IMR-90 (cell line): ENCODE data around the gene ANO10. TPM values are rescaled to one million over a fixed set of nuclear protein-coding genes. Genes with fewer than 3 reads are reported as not detected.

Experiments
- ATAC-seq: fragments of 200-7000 bp; cut with Tn5 transposase; 2 replicates; pipeline ENCODE4 v1.9.1; 2020; ENCODE audit warnings: low read depth, mild to moderate bottlenecking, moderate library complexity
- BruUV-seq: library from RNA; stranded (reverse); fragments of 400-500 nt; replicated peaks from 2 replicates; lab custom pipeline; 2021; lab: Mats Ljungman, UMichigan
- CTCF ChIA-PET: fragments of 300-600 bp; formaldehyde crosslinking; extraction: SDS; loops from one replicate; lab custom pipeline; 2021; ENCODE audit warnings: antibody characterized with exemption; lab: Yijun Ruan, JAX
- POLR2A ChIA-PET: fragments of 300-600 bp; sonication (Branson Sonifier 250); formaldehyde crosslinking; loops from one replicate; lab custom pipeline; 2022; ENCODE audit warnings: antibody characterized with exemption; ENCODE audit not compliant: unreplicated experiment; lab: Charles Lee
- DNase-seq: peaks from one replicate; pipeline ENCODE4 v3.0.0; 2013
- H2AFZ ChIP-seq: replicated peaks from 2 replicates; pipeline ENCODE3; 2013; ENCODE audit warnings: low read length, mild to moderate bottlenecking; ENCODE audit not compliant: poor library complexity
- H2AK5ac ChIP-seq: 2 replicates; pipeline ENCODE4 v1.6.1; 2013; ENCODE audit warnings: low read depth, low read length, inconsistent platforms
- H2AK9ac ChIP-seq: replicated peaks from 2 replicates; pipeline ENCODE3; 2013; ENCODE audit warnings: mild to moderate bottlenecking, low read depth, low read length, moderate library complexity; ENCODE audit not compliant: poor library complexity
- H2BK120ac ChIP-seq: 2 replicates; pipeline ENCODE4 v1.6.1; 2013; ENCODE audit warnings: low read depth, low read length, inconsistent platforms
- H2BK15ac ChIP-seq: 3 replicates; pipeline ENCODE4 v1.6.1; 2013; ENCODE audit warnings: low read depth, low read length, inconsistent platforms
- H2BK20ac ChIP-seq: 2 replicates; pipeline ENCODE4 v1.6.1; 2013; ENCODE audit warnings: low read depth, mild to moderate bottlenecking, inconsistent platforms, low read length, moderate library complexity
- H2BK5ac ChIP-seq: 2 replicates; pipeline ENCODE4 v1.6.1; 2013; ENCODE audit warnings: mild to moderate bottlenecking, low read depth, low read length, inconsistent platforms; ENCODE audit not compliant: poor library complexity, severe bottlenecking
- H3K14ac ChIP-seq: replicated peaks from 2 replicates; pipeline ENCODE4 v1.6.1; 2013; ENCODE audit warnings: low read depth, low read length, inconsistent platforms
- H3K18ac ChIP-seq: 2 replicates; pipeline ENCODE4 v1.6.1; 2013; ENCODE audit warnings: low read depth, low read length, control low read depth
- H3K23ac ChIP-seq: 2 replicates; pipeline ENCODE4 v1.6.1; 2013; ENCODE audit warnings: low read depth, low read length, inconsistent platforms
- H3K27ac ChIP-seq: 2 replicates; pipeline ENCODE4 v1.5.1; 2013; ENCODE audit warnings: mild to moderate bottlenecking, control low read depth, low read length; ENCODE audit not compliant: insufficient read depth
- H3K27me3 ChIP-seq: 2 replicates; pipeline ENCODE4 v1.6.1; 2013; ENCODE audit warnings: low read length; ENCODE audit not compliant: control insufficient read depth, insufficient read depth
- H3K36me3 ChIP-seq: 2 replicates; pipeline ENCODE4 v1.6.1; 2013; ENCODE audit warnings: low read length, mixed read lengths; ENCODE audit not compliant: control insufficient read depth, insufficient read depth
- H3K4ac ChIP-seq: 2 replicates; pipeline ENCODE4 v1.6.1; 2013; ENCODE audit warnings: low read depth, low read length, inconsistent platforms
- H3K4me1 ChIP-seq: 2 replicates; pipeline ENCODE4 v1.6.1; 2013; ENCODE audit warnings: low read length, mixed read lengths; ENCODE audit not compliant: control insufficient read depth, insufficient read depth
- H3K4me2 ChIP-seq: 2 replicates; pipeline ENCODE4 v1.6.1; 2013; ENCODE audit warnings: low read depth, mild to moderate bottlenecking, control low read depth, low read length, moderate library complexity
- H3K4me3 ChIP-seq: 2 replicates; pipeline ENCODE4 v1.5.1; 2013; ENCODE audit warnings: low read depth, mild to moderate bottlenecking, control low read depth, low read length, moderate library complexity; ENCODE audit not compliant: insufficient read depth
- H3K56ac ChIP-seq: 2 replicates; pipeline ENCODE4 v1.6.1; 2013; ENCODE audit warnings: low read length, inconsistent platforms; ENCODE audit not compliant: insufficient read depth; ENCODE audit errors: extremely low read depth
- H3K79me1 ChIP-seq, 2 experiments: 2 replicates each; pipeline ENCODE4 v1.6.1; 2013; ENCODE audit warnings: low read length in 2 of 2, inconsistent platforms in 1 of 2, low read depth in 1 of 2
- H3K9ac ChIP-seq: 2 replicates; pipeline ENCODE4 v1.6.1; 2013; ENCODE audit warnings: low read depth, low read length, control low read depth
- H3K9me1 ChIP-seq: 2 replicates; pipeline ENCODE4 v1.6.1; 2013; ENCODE audit warnings: low read length, inconsistent platforms; ENCODE audit not compliant: insufficient read depth
- H3K9me3 ChIP-seq: 2 replicates; pipeline ENCODE4 v1.6.1; 2013; ENCODE audit warnings: low read length; ENCODE audit not compliant: control insufficient read depth, insufficient read depth
- H4K20me1 ChIP-seq: 2 replicates; pipeline ENCODE4 v1.6.1; 2013; ENCODE audit warnings: low read length, inconsistent platforms; ENCODE audit not compliant: insufficient read depth
- H4K5ac ChIP-seq: 2 replicates; pipeline ENCODE4 v1.6.1; 2013; ENCODE audit warnings: mild to moderate bottlenecking, low read depth, low read length, control low read depth
- H4K8ac ChIP-seq, 2 experiments: 2 replicates each; pipeline ENCODE4 v1.6.1; 2013; ENCODE audit warnings: low read depth in 2 of 2, low read length in 2 of 2, control low read depth in 1 of 2, inconsistent platforms in 1 of 2
- H4K91ac ChIP-seq: 2 replicates; pipeline ENCODE4 v1.6.1; 2013; ENCODE audit warnings: low read depth, low read length, inconsistent platforms; ENCODE audit not compliant: insufficient read depth
- BHLHE40 ChIP-seq: fragments of 150-350 bp; IDR thresholded peaks from 2 replicates; pipeline ENCODE4 v1.6.1; 2016; ENCODE audit warnings: mild to moderate bottlenecking, low read depth, low read length
- CEBPB ChIP-seq: IDR thresholded peaks from 2 replicates; pipeline ENCODE4 v1.6.1; 2012; ENCODE audit warnings: low read depth, low read length, improper control_type of control experiment
- CHD1 ChIP-seq: IDR thresholded peaks from 2 replicates; pipeline ENCODE4 v1.6.1; 2012; ENCODE audit warnings: low read depth, low read length, improper control_type of control experiment
- ELK1 ChIP-seq: fragments of 150-350 bp; IDR thresholded peaks from 2 replicates; pipeline ENCODE4 v1.6.1; 2016; ENCODE audit warnings: low read depth, mild to moderate bottlenecking, low read length, moderate library complexity, borderline replicate concordance
- FOS ChIP-seq: fragments of 150-350 bp; IDR thresholded peaks from 2 replicates; pipeline ENCODE4 v1.6.1; 2016; ENCODE audit warnings: low read depth, low read length
- MAFK ChIP-seq: IDR thresholded peaks from 2 replicates; pipeline ENCODE4 v1.6.1; 2012; ENCODE audit warnings: low read depth, low read length, improper control_type of control experiment
- MAZ ChIP-seq: IDR thresholded peaks from 2 replicates; pipeline ENCODE4 v1.6.1; 2012; ENCODE audit warnings: low read depth, mild to moderate bottlenecking, low read length, improper control_type of control experiment, moderate library complexity, borderline replicate concordance
- MXI1 ChIP-seq: IDR thresholded peaks from 2 replicates; pipeline ENCODE4 v1.6.1; 2012; ENCODE audit warnings: low read depth, mild to moderate bottlenecking, low read length, moderate library complexity, borderline replicate concordance
- NFE2L2 ChIP-seq: fragments of 150-350 bp; IDR thresholded peaks from 2 replicates; pipeline ENCODE4 v1.6.1; 2016; ENCODE audit warnings: low read depth, mild to moderate bottlenecking, low read length
- RAD21 ChIP-seq: IDR thresholded peaks from 2 replicates; pipeline ENCODE4 v1.6.1; 2012; ENCODE audit warnings: low read length, improper control_type of control experiment
- RCOR1 ChIP-seq: IDR thresholded peaks from 2 replicates; pipeline ENCODE4 v1.6.1; 2012; ENCODE audit warnings: mild to moderate bottlenecking, low read length, improper control_type of control experiment; ENCODE audit not compliant: insufficient replicate concordance
- RFX5 ChIP-seq: IDR thresholded peaks from 2 replicates; pipeline ENCODE4 v1.8.0; 2012; ENCODE audit warnings: low read depth, mild to moderate bottlenecking, low read length, moderate library complexity
- SMC3 ChIP-seq: fragments of 150-350 bp; IDR thresholded peaks from 2 replicates; pipeline ENCODE4 v1.6.1; 2016; ENCODE audit warnings: low read depth, mild to moderate bottlenecking, antibody characterized with exemption, low read length, moderate library complexity
- WGBS, 2 experiments: methylation state at CpG; one replicate each; pipeline versions ENCODE4 v1.1.5 to v1.1.7; 2013; ENCODE audit warnings: missing lambda C conversion rate in 2 of 2; ENCODE audit not compliant: insufficient read length in 1 of 2; ENCODE audit errors: extremely low coverage in 2 of 2; 5-methylcytosine and 5-hydroxymethylcytosine counted together
- dilution Hi-C: fragments of 300-500 bp; cut with HindIII; formaldehyde crosslinking; loops from one replicate; pipeline ENCODE4 v1.14.3; 2018; ENCODE audit warnings: low sequenced_read_pairs; ENCODE audit not compliant: unreplicated experiment
- in situ Hi-C: fragments of 300-500 bp; cut with MboI; formaldehyde crosslinking; loops from 3 replicates; pipeline ENCODE4 v1.14.3; 2019; ENCODE audit warnings: low sequenced_read_pairs, inconsistent platforms, mixed read lengths
- intact Hi-C: fragments of 100-400 bp; cut with micrococcal nuclease; formaldehyde crosslinking; loops from 2 replicates; pipeline ENCODE4 v1.10.0; 2022
- polyA plus RNA-seq, 3 experiments: library from polyadenylated mRNA; depleted of rRNA; stranded (reverse); fragments of >200 nt; gene quantifications; 2 replicates each; pipeline ENCODE4 v1.2.3, GENCODE V29; 2012; ENCODE audit warnings: low replicate concordance in 1 of 3
- total RNA-seq: library from RNA; depleted of rRNA; stranded (reverse); fragments of >200 nt; gene quantifications from 2 replicates; pipeline ENCODE4 v1.2.3, GENCODE V29; 2012
- TF ChIP-seq, protein P1 (sequence below): conservative IDR thresholded peaks from 2 replicates; pipeline ENCODE4 v1.5.1; 2012; ENCODE audit warnings: mild to moderate bottlenecking, low read depth, low read length, improper control_type of control experiment
- TF ChIP-seq, protein P2 (sequence below): fragments of 150-350 bp; IDR thresholded peaks from 2 replicates; pipeline ENCODE4 v1.6.1; 2017; ENCODE audit warnings: mild to moderate bottlenecking, antibody characterized with exemption, low read length, low read depth

Gene ANO10
- total and polyA plus RNA-seq, 2 of the 4 experiments (the other 2 are of a cell fraction) = 28.5 to 41.6 TPM

DNA sequence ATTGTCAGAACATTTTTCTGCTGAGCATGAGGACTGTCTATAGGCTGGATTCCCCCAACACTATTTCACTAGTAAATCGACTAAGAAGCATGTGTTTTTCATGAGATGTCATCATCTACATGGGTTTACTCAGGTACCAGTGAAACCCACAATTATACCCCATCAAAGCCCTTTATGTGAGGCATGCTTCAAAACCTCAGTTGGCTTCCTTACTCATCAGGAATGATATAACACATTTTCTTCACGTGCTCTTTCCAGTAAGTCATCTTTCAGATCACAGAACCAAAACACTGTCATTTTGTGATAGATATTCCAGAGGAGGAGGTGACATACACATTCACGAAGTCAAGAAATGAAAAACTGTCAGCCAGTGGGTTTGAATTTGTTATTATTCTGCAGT lies 116.5 kb downstream of the ANO10 start:
- no peak overlapping the region for H3K4me3 ChIP-seq
- intact Hi-C loops = no loop called here
- peaks cover 13% of the 10 kb centered on the region; the same call in 1 of the 2 replicates for H3K9me1 ChIP-seq
- no peak overlapping the region for H2AFZ ChIP-seq
- H3K36me3 ChIP-seq = no peaks in the 10 kb centered on the region
- no peak overlapping the region for H2BK15ac ChIP-seq
- ATAC-seq (peak; percentile 65), DNase-seq (peak; percentile 77)
- no peak overlapping the region for H4K5ac ChIP-seq
- H3K9ac ChIP-seq = no peak overlapping the region
- H2BK120ac ChIP-seq = no peak overlapping the region
- H3K56ac ChIP-seq = no peak overlapping the region
- CTCF ChIA-PET = interaction anchor here (1.0 kb wide), 1 partner anchor 304 kb away, joined by 3 read pairs; no protein-coding TSS in a partner anchor
- POLR2A ChIA-PET = no interaction called here
- H3K4me2 ChIP-seq = 0 out of 2 replicates have a peak overlapping the region, but pooled peaks have one; percentile 22
- no CpG with 5 or more reads among the region's 3 CpGs for WGBS, 2 experiments
- H3K27ac ChIP-seq = no peak overlapping the region
- H4K8ac ChIP-seq = no peak overlapping the region
- H3K14ac ChIP-seq = no peak overlapping the region
- H2BK5ac ChIP-seq = no peak overlapping the region
- TF ChIP-seq NFE2L2 = no peak
- TF ChIP-seq, protein P1, sequence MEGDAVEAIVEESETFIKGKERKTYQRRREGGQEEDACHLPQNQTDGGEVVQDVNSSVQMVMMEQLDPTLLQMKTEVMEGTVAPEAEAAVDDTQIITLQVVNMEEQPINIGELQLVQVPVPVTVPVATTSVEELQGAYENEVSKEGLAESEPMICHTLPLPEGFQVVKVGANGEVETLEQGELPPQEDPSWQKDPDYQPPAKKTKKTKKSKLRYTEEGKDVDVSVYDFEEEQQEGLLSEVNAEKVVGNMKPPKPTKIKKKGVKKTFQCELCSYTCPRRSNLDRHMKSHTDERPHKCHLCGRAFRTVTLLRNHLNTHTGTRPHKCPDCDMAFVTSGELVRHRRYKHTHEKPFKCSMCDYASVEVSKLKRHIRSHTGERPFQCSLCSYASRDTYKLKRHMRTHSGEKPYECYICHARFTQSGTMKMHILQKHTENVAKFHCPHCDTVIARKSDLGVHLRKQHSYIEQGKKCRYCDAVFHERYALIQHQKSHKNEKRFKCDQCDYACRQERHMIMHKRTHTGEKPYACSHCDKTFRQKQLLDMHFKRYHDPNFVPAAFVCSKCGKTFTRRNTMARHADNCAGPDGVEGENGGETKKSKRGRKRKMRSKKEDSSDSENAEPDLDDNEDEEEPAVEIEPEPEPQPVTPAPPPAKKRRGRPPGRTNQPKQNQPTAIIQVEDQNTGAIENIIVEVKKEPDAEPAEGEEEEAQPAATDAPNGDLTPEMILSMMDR = no peak
- TF ChIP-seq, protein P2, sequence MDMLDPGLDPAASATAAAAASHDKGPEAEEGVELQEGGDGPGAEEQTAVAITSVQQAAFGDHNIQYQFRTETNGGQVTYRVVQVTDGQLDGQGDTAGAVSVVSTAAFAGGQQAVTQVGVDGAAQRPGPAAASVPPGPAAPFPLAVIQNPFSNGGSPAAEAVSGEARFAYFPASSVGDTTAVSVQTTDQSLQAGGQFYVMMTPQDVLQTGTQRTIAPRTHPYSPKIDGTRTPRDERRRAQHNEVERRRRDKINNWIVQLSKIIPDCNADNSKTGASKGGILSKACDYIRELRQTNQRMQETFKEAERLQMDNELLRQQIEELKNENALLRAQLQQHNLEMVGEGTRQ = peak; percentile 56; the same call in 1 of the 2 replicates
- TF ChIP-seq ELK1 = no peak
- TF ChIP-seq SMC3 = no peak
- no peak for TF ChIP-seq FOS
- no peak for TF ChIP-seq MAZ
- no peak for TF ChIP-seq RFX5
- TF ChIP-seq CEBPB = peak; percentile 49; the same call in 1 of the 2 replicates
- no peak for TF ChIP-seq MXI1
- TF ChIP-seq RCOR1 = no peak
- peak; percentile 87; the same call in 1 of the 2 replicates for TF ChIP-seq BHLHE40
- TF ChIP-seq RAD21 = no peak
- no peak for TF ChIP-seq MAFK
- no peak for TF ChIP-seq CHD1
- no peaks in the 10 kb centered on the region for H3K9me3 ChIP-seq
- no peak overlapping the region for H3K18ac ChIP-seq
- no peak overlapping the region for H2BK20ac ChIP-seq
- H3K4me1 ChIP-seq = peaks cover 4% of the 10 kb centered on the region
- H4K91ac ChIP-seq = no peak overlapping the region
- no peak overlapping the region for H3K4ac ChIP-seq
- H3K79me1 ChIP-seq = peaks cover 5 to 11% of the 10 kb centered on the region in 2 experiments; a peak in 3 of 4 replicates
- no peaks in the 10 kb centered on the region for H4K20me1 ChIP-seq
- H3K23ac ChIP-seq = no peak overlapping the region
- dilution Hi-C loops = no loop called here
- no peaks in the 10 kb centered on the region for H3K27me3 ChIP-seq
- no peak overlapping the region for H2AK5ac ChIP-seq
- no TSS peak for BruUV-seq
- H2AK9ac ChIP-seq = no peak overlapping the region
- in situ Hi-C loops = loop anchor here (10.0 kb wide), 2 partner anchors 341 to 541 kb away; no protein-coding TSS in a partner anchor
